GM18505 (cell line): ENCODE results near the gene TMOD4.

Experiments
- ATAC-seq: cut with Tn5 transposase; IDR thresholded peaks from one replicate; pipeline ENCODE4 v1.9.1; 2021; ENCODE audit not compliant: unreplicated experiment
- POLR2A ChIP-seq: IDR thresholded peaks from 4 replicates; pipeline ENCODE4 v1.6.1; 2011; ENCODE audit warnings: borderline replicate concordance; ENCODE audit not compliant: insufficient read depth, insufficient read length; ENCODE audit errors: extremely low read depth

The TMOD4 gene

DNA sequence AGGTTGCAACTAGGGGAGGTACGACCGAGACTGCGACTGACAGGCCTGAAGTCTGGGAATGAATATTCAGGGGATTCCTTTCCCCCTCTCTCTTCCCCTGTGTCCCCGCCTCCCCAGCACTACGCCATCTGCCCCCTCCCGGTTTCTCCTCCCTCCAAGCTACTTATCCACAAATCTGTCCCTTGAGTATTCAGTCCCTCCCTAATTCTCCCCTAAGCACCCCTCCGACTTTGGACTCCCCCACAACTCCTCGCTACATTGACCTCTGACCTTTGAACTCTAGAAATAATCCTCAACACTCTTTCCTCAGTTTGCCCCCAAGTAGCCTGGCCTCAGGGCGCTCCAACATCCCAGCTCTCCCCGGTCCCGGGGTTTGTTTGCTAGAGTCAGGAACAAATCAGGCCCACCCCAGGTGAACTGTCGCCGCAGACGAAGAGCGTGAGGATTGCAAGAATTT lies 10.5 kb downstream of the TMOD4 start:
- no peak for ATAC-seq
- TF ChIP-seq POLR2A = no peak

DNA sequence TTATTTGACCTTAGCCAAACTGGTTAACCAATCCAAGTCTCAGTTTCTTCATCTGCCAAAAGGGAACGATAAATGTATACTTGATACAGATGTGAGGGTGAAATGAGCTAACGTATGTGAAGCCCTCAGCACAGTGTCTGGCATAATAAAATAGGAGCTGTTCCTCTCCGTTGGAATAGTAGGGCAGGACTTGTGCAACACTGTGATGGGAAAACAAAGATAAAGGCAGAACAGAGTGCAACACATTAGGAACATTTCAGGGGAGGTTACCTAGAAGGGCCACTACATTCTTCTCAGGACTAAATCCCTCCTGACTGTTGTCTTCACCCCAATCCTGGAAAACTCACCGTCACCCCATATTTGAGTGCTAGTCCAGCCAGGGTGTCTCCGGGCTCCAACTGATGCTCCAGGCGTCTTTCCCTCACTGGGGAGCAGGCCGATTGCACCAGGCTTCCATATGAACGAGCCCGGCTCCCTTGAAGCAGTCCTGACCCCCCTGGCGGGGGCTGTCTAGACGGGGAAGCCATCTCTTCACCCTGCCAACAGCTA lies 11.0 kb downstream of the TMOD4 start:
- TF ChIP-seq POLR2A = no peak
- ATAC-seq = no peak

- ATAC-seq = no peak
- no peak for TF ChIP-seq POLR2A
These were observed 16.4 kb downstream of the TMOD4 start for GRCh38 chr1:151159373-151159772.

- no peak for TF ChIP-seq POLR2A
- no peak for ATAC-seq
These were observed 17.0 kb downstream of the TMOD4 start for GRCh38 chr1:151158751-151159251.

GRCh38 chr1:151158326-151158725 lies 17.5 kb downstream of the TMOD4 start:
- ATAC-seq = no peak
- no peak for TF ChIP-seq POLR2A

- ATAC-seq = no peak
- TF ChIP-seq POLR2A = no peak
These were observed 18.7 kb downstream of the TMOD4 start for GRCh38 chr1:151157067-151157531.

GRCh38 chr1:151156515-151156819 lies 19.3 kb downstream of the TMOD4 start, which contains the start of gene TNFAIP8L2:
Gene TNFAIP8L2, plus strand, starts transcription at chr1:151156649. Its CDS starts 2,049 bp downstream, at chr1:151158698.
- peak; percentile 45 for TF ChIP-seq POLR2A
- peak; percentile 53 for ATAC-seq

DNA sequence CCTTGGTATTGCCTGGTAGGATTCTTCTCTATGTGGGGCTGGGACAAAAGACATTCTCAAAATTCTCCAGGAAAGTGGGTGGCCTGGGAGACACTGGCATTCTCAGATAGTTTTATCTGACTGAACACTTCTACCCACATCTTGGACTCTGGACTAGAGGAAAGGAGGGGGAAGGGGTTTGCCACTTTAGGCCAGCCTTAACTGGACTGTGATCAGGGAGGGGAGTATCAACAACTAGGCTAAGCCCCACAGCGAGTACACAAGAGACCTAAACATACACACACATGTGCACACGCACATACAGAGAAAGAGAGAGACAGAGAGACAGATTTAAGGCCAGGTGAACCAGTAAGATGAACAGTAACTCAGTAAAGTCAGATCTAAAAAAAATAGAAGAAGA lies 28.1 kb downstream of the TMOD4 start:
- TF ChIP-seq POLR2A = no peak
- ATAC-seq = no peak

DNA sequence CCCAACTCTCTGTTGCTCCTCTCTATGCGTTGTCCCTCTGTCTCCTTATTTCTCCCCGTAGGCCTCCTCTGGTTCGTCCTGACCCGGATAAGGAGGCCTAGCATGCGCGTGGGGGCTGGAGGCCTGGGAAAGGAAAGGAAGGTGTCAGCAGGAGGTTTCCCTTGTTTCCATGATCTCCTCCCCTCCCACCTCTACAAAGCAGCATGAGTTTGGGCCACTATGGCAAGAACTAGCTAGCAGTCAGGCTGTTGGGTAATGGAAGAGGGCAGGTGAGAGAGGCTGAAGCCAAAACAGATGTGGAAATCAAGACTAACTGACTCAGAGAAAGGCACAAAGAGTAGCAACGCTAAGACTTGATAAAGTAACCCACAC lies 28.7 kb downstream of the TMOD4 start:
- TF ChIP-seq POLR2A = no peak
- ATAC-seq = no peak

DNA sequence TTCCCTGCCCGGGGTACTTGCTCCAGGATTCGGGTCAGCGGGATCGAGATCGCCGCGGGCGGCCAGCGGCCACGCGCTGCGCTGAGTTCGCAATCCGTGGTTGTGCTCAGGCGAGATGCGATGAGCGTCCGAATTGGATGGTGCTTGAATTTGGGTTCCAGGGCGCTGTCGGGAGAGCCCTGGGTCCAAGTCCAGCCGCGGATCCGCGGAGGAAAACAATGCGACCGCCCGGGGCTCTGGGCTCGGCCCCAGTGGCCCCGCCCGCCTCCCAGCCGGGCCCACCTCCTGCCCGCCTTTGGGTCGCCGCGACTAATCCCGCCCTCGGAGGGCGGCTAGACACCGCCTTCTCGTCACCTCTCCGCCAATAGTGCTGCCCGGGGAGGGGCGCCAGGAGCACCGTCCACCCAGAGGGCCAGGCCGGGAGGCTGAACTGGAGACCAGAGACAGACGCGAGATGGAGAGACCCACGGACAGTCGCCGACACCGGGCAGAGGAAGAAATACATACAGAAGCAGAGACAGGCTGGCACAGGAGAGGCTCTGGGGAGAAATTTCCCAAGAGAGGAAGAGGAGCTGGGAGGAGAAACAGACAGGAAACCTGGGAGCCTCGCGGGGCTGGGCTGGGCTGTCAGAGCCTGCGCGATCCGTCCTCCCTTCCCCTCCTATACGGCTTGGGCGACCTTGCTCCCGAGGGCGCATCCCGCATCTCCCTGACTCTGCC lies 29.2 kb downstream of the TMOD4 start, which contains the start of gene SEMA6C:
SEMA6C (minus strand) TSS at position 220 of the 720 bp plus-strand sequence. CDS start 4,010 bp downstream, outside the sequence.
- peak; percentile 92 for ATAC-seq
- peak; percentile 35 for TF ChIP-seq POLR2A

GRCh38 chr1:151146072-151146411 lies 29.7 kb downstream of the TMOD4 start:
- peak; percentile 6 for ATAC-seq
- TF ChIP-seq POLR2A = no peak

- no peak for ATAC-seq
- no peak for TF ChIP-seq POLR2A
These were observed 30.3 kb downstream of the TMOD4 start for GRCh38 chr1:151145304-151146071.

DNA sequence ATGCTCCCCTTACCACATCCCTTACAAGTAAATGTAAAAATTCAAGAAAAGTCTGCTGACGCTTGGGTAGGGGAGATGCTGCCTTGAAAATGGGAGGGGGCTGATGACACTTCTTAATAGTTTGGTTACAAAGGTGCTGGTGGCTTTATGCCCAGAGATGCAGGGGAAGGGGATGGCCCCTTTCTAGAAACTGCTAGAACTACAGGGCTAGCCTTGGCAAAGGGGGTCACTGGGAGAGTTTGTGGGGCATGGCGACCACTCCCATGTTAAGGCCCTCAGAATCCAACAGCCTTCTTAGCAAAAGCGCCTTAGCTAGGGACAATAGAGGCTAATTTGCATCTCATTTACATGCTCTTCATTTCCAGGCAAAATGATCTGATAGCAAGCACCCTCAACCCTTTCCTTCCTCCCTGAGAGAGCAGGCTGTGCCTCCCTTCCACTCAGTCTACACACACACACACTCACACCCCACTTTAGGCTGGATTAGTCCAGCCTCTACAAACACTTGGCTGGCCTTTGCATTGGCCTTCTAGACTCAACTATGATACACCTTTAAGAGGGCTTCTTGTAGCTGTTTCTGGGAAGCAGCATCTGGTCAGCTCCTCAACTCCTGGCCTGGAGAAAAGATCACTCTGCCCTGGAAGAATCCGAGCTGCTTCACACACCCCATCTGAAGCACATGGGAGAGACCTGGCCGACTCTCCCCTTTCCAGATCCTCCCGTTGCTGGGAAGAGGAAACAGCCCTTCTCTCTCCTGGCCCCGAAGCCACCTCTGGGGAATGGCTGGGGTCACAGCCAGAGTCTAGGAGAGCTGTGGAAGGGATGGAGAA lies 31.1 kb downstream of the TMOD4 start:
- no peak for ATAC-seq
- TF ChIP-seq POLR2A = no peak
